HepG2 (cell line): ENCODE measurements around the gene SLC13A5. TPM values are rescaled to one million over a fixed set of nuclear protein-coding genes. Genes with fewer than 3 reads are reported as not detected.
A peak's percentile ranks its signal among the peaks of the same experiment; 100 is the strongest.

Experiments used
- ARNT ChIP-seq: fragments of 450-650 bp; IDR thresholded peaks from 2 replicates; pipeline ENCODE4 v1.6.1; 2017
- ATRX ChIP-seq: sonication (generic); formaldehyde crosslinking; IDR thresholded peaks from 2 replicates; pipeline ENCODE4 v1.4.0; 2020; ENCODE audit warnings: missing genetic modification reagents, borderline replicate concordance
- CBX2 ChIP-seq, 2 experiments: fragments of 200-600 bp in 1 of 2; sonication (generic); formaldehyde crosslinking in 1 of 2; IDR thresholded peaks; 2 replicates each; pipeline versions ENCODE4 v1.7.0 to v1.8.1; 2018 to 2022; ENCODE audit warnings: low read depth in 2 of 2, low read length in 1 of 2, mild to moderate bottlenecking in 1 of 2, missing genetic modification reagents in 1 of 2
- CENPX ChIP-seq: sonication (generic); formaldehyde crosslinking; IDR thresholded peaks from 2 replicates; pipeline ENCODE4 v1.9.0; 2021; ENCODE audit warnings: mild to moderate bottlenecking, missing genetic modification reagents, moderate library complexity
- FOXP1 ChIP-seq, 2 experiments: fragments of 450-650 bp in 1 of 2; IDR thresholded peaks; 2 replicates each; pipeline ENCODE4 v1.6.1; 2017 to 2018; ENCODE audit warnings: antibody characterized with exemption in 1 of 2
- HBP1 ChIP-seq: IDR thresholded peaks from 2 replicates; pipeline ENCODE4 v1.6.1; 2016; ENCODE audit warnings: low read depth, control low read depth
- HDAC1 ChIP-seq: sonication (generic); formaldehyde crosslinking; IDR thresholded peaks from 2 replicates; pipeline ENCODE4 v1.5.1; 2020; ENCODE audit warnings: mild to moderate bottlenecking, missing genetic modification reagents
- KLF15 ChIP-seq: sonication (generic); formaldehyde crosslinking; IDR thresholded peaks from 2 replicates; pipeline ENCODE4 v1.8.1; 2023; ENCODE audit warnings: borderline replicate concordance, mild to moderate bottlenecking, inconsistent platforms, missing genetic modification reagents, mixed read lengths
- MEF2D ChIP-seq: sonication (generic); formaldehyde crosslinking; IDR thresholded peaks from 2 replicates; pipeline ENCODE4 v1.5.1; 2020; ENCODE audit warnings: mild to moderate bottlenecking, missing genetic modification reagents
- MTA1 ChIP-seq: sonication (generic); formaldehyde crosslinking; IDR thresholded peaks from 2 replicates; pipeline ENCODE4 v1.4.0; 2020; ENCODE audit warnings: missing genetic modification reagents, mild to moderate bottlenecking, borderline replicate concordance
- NR0B2 ChIP-seq: sonication (generic); formaldehyde crosslinking; IDR thresholded peaks from 2 replicates; pipeline ENCODE4 v1.4.0; 2020; ENCODE audit warnings: mild to moderate bottlenecking, missing genetic modification reagents
- PAWR ChIP-seq: sonication (generic); formaldehyde crosslinking; IDR thresholded peaks from 2 replicates; pipeline ENCODE4 v1.4.0; 2020; ENCODE audit warnings: missing genetic modification reagents, mild to moderate bottlenecking, borderline replicate concordance
- PHF20 ChIP-seq: sonication (generic); formaldehyde crosslinking; IDR thresholded peaks from 2 replicates; pipeline ENCODE4 v1.5.0; 2020; ENCODE audit warnings: mild to moderate bottlenecking, missing genetic modification reagents
- RAD21 ChIP-seq: fragments of 450-650 bp; formaldehyde crosslinking; IDR thresholded peaks from 2 replicates; pipeline ENCODE4 v1.5.0; 2020; ENCODE audit warnings: mild to moderate bottlenecking
- SRF ChIP-seq: IDR thresholded peaks from 2 replicates; pipeline ENCODE4 v1.6.1; 2011; ENCODE audit warnings: mild to moderate bottlenecking, low read depth, low read length, moderate library complexity
- TCF7 ChIP-seq: sonication (generic); IDR thresholded peaks from 2 replicates; pipeline ENCODE4 v1.6.1; 2016; ENCODE audit warnings: antibody characterized with exemption, low read depth
- U2AF1 ChIP-seq: fragments of 200-400 bp; formaldehyde crosslinking; optimal IDR thresholded peaks from 2 replicates; pipeline ENCODE3; 2017; ENCODE audit warnings: mild to moderate bottlenecking, low read depth, low read length
- UBTF ChIP-seq: sonication (generic); formaldehyde crosslinking; IDR thresholded peaks from 2 replicates; pipeline ENCODE4 v1.4.0; 2020; ENCODE audit warnings: mild to moderate bottlenecking, missing genetic modification reagents
- XBP1 ChIP-seq: sonication (generic); formaldehyde crosslinking; IDR thresholded peaks from 2 replicates; pipeline ENCODE4 v1.5.0; 2020; ENCODE audit warnings: missing genetic modification reagents
- ZBTB21 ChIP-seq: sonication (generic); formaldehyde crosslinking; IDR thresholded peaks from 2 replicates; pipeline ENCODE4 v1.4.0; 2020; ENCODE audit warnings: missing genetic modification reagents
- ZBTB42 ChIP-seq: sonication (generic); formaldehyde crosslinking; IDR thresholded peaks from 2 replicates; pipeline ENCODE4 v1.5.0; 2020; ENCODE audit warnings: mild to moderate bottlenecking, missing genetic modification reagents
- ZNF251 ChIP-seq: sonication (generic); formaldehyde crosslinking; IDR thresholded peaks from 2 replicates; pipeline ENCODE4 v1.9.0; 2021; ENCODE audit warnings: mild to moderate bottlenecking, missing genetic modification reagents
- ZNF441 ChIP-seq: sonication (generic); formaldehyde crosslinking; IDR thresholded peaks from 2 replicates; pipeline ENCODE4 v1.7.0; 2021; ENCODE audit warnings: missing genetic modification reagents, borderline replicate concordance
- ZNF451 ChIP-seq: sonication (generic); formaldehyde crosslinking; IDR thresholded peaks from 2 replicates; pipeline ENCODE4 v1.5.0; 2020; ENCODE audit warnings: mild to moderate bottlenecking, missing genetic modification reagents
- ZNF552 ChIP-seq: sonication (generic); formaldehyde crosslinking; IDR thresholded peaks from 2 replicates; pipeline ENCODE4 v1.9.0; 2022; ENCODE audit warnings: missing genetic modification reagents, mild to moderate bottlenecking, borderline replicate concordance
- ZNF567 ChIP-seq: sonication (generic); formaldehyde crosslinking; IDR thresholded peaks from 2 replicates; pipeline ENCODE4 v1.8.1; 2023; ENCODE audit warnings: mild to moderate bottlenecking, missing genetic modification reagents, borderline replicate concordance
- ZNF616 ChIP-seq: sonication (generic); formaldehyde crosslinking; IDR thresholded peaks from 2 replicates; pipeline ENCODE4 v1.5.0; 2020; ENCODE audit warnings: low read depth, mild to moderate bottlenecking, missing genetic modification reagents
- ZNF652 ChIP-seq: IDR thresholded peaks from 2 replicates; pipeline ENCODE4 v1.6.1; 2016; ENCODE audit warnings: low read depth, borderline replicate concordance
- polyA plus RNA-seq, 8 experiments: library from polyadenylated mRNA; depleted of rRNA in 3 of 8; stranded (reverse) in 7 of 8; unstranded in 1 of 8; fragments of >200 nt; fragmentation: Illumina TruSeq in 4 of 8; extraction: Trizol in 4 of 8; gene quantifications; 2 replicates each; pipeline versions ENCODE4 v1.2.1 to v1.2.3, GENCODE V29; 2011 to 2016; ENCODE audit warnings: low read depth in 4 of 8, missing spikeins in 1 of 8, mixed read lengths in 1 of 8; ENCODE audit not compliant: insufficient read depth in 1 of 8
- total RNA-seq, 5 experiments: library from RNA; depleted of rRNA; stranded (reverse); fragments of >200 nt; fragmentation: Illumina TruSeq; extraction: Trizol; gene quantifications; 2 replicates each; pipeline ENCODE4 v1.2.3, GENCODE V29; 2016; ENCODE audit warnings: low read depth in 1 of 5

Gene SLC13A5
- total and polyA plus RNA-seq, 2 of the 13 experiments (the other 11 are each of a cell fraction or from before 2014, with no cell fraction given), result 42.8 to 310 TPM

DNA sequence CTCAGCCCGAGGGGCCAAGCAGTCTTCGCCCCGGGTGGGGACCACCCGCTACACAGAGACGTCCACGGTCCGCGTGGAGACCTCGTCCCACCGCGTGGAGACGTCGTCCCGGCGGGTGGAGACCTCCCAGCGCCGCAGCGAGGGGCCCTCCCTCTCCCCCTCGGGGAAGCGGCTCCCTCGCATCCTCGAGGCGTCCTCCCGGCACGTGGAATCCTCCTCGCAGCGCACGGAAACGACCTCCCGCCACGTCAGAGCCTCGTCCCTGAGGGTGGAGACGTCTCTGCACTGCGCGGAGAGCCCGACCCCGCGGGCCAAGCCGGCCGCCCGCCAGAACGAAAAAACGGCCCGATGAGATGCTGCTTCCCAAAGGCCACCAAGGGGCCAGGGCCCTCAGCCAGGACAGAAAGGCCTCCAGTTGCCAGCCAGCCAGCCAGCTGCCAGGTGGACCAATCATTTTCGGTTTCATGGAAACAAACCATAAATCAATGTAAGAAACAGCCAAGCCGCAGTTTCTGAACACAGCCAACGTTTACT, 61.2 kb downstream of the SLC13A5 start (continued):
- TF ChIP-seq ZNF251, result 0 out of 2 replicates have a peak, but pooled peaks have one; percentile 93
- TF ChIP-seq PHF20, result no peak; the same call in 1 of the 2 replicates
- peak; percentile 78; the same call in 1 of the 2 replicates for TF ChIP-seq ZNF441 (CRISPR knock-in tag)
- TF ChIP-seq HBP1, result no peak
- TF ChIP-seq ARNT, result no peak
- peak; percentile 86; the same call in 1 of the 2 replicates for TF ChIP-seq ZNF567
- TF ChIP-seq NR0B2 (CRISPR knock-in tag), result peak; percentile 99
- no peak for TF ChIP-seq ATRX (CRISPR knock-in tag)
- no peak; the same call in none of the 2 replicates for TF ChIP-seq XBP1 (CRISPR knock-in tag)
- TF ChIP-seq ZNF451, result peak; percentile 99
- TF ChIP-seq ZBTB42 (CRISPR knock-in tag), result peak; percentile 96
- peak; percentile 28 for TF ChIP-seq RAD21
- TF ChIP-seq FOXP1 (IDR thresholded peaks at IDR 0.05), result no peak
- TF ChIP-seq FOXP1 (CRISPR knock-in tag; IDR thresholded peaks at IDR 0.05), result no peak
- peak; percentile 84; the same call in 1 of the 2 replicates for TF ChIP-seq MTA1 (CRISPR knock-in tag)
- TF ChIP-seq PAWR, result peak; percentile 78; the same call in 1 of the 2 replicates
- no peak for TF ChIP-seq CENPX (CRISPR knock-in tag)
- peak; percentile 76; the same call in 1 of the 2 replicates for TF ChIP-seq MEF2D
- no peak for TF ChIP-seq SRF
- peak; percentile 47 for TF ChIP-seq HDAC1 (CRISPR knock-in tag)
- peak; percentile 88 for TF ChIP-seq U2AF1
- TF ChIP-seq ZBTB21 (CRISPR knock-in tag), result peak; percentile 44; the same call in 1 of the 2 replicates
- no peak for TF ChIP-seq CBX2 (IDR thresholded peaks at IDR 0.05; ENCODE audit: low read depth, low read length)
- no peak for TF ChIP-seq CBX2 (CRISPR knock-in tag; IDR thresholded peaks at IDR 0.05; ENCODE audit: low read depth)
- no peak for TF ChIP-seq TCF7
- TF ChIP-seq UBTF (CRISPR knock-in tag), result peak; percentile 87
- TF ChIP-seq ZNF652 (CRISPR knock-in tag), result peak; percentile 25; the same call in 1 of the 2 replicates
- peak; percentile 99 for TF ChIP-seq ZNF616 (CRISPR knock-in tag)
- peak; percentile 95; the same call in 1 of the 2 replicates for TF ChIP-seq ZNF552 (CRISPR knock-in tag)
- TF ChIP-seq KLF15 (CRISPR knock-in tag), result peak; percentile 95
